ENCODE results near the gene PLA1A. TPM values are rescaled to one million over a fixed set of nuclear protein-coding genes. Genes with fewer than 3 reads are reported as not detected.

The PLA1A gene
- total RNA-seq, 1 experiment from 2014 or later = 0.75 TPM

- peak overlapping the region; percentile 19 for H3K27ac Mint-ChIP-seq (ENCODE audit: unreplicated experiment)
- no peaks in the 10 kb centered on the region for H3K9me3 ChIP-seq
Measured at GRCh38 chr3:119632216-119632615, 34.5 kb downstream of the PLA1A start.

GRCh38 chr3:119632829-119633228 is 35.1 kb downstream of the PLA1A start:
- Mint-ChIP-seq H3K4me1 (ENCODE audit: low read depth, unreplicated experiment) (peaks cover 7% of the 10 kb centered on the region), H3K36me3 (ENCODE audit: insufficient read depth, unreplicated experiment) (no peaks in the 10 kb centered on the region), H3K9me3 (ENCODE audit: unreplicated experiment) (no peaks in the 10 kb centered on the region), H3K27ac (ENCODE audit: unreplicated experiment) (no peak overlapping the region), H3K27me3 (ENCODE audit: insufficient read depth, unreplicated experiment) (no peaks in the 10 kb centered on the region), H3K4me3 (ENCODE audit: unreplicated experiment) (no peak overlapping the region)
- DNase-seq = no peak
- Histone ChIP-seq H3K9me3 (no peaks in the 10 kb centered on the region), H3K36me3 (ENCODE audit: control insufficient read depth, insufficient read depth, low read length) (no peaks in the 10 kb centered on the region), H3K4me1 (0 out of 2 replicates have a peak, but pooled peaks cover 3% of the 10 kb centered on the region), H3K4me3 (ENCODE audit: low read depth, low read length) (no peak overlapping the region), H3K27me3 (replicated peaks; ENCODE audit: control insufficient read depth, insufficient read depth, low read length) (no peaks in the 10 kb centered on the region)
- ChIA-PET POLR2A (no interaction called here), CTCF (no interaction called here)
- no peak for TF ChIP-seq CTCF (IDR thresholded peaks at IDR 0.05; ENCODE audit: insufficient read depth in 1 of 2, low read depth in 1 of 2, low read length in 1 of 2, severe bottlenecking in 1 of 2, unreplicated experiment in 1 of 2)
- intact Hi-C loops (cut with micrococcal nuclease; ENCODE audit: unreplicated experiment) = loop anchor here (5.0 kb wide), 1 partner anchor 44 kb away; the partner anchor contains the start of gene COX17
- BruUV-seq (replicated peaks) = no TSS peak

More at GRCh38 chr3:119632216-119632615, 34.5 kb downstream of the PLA1A start:
- BruUV-seq (replicated peaks) = no TSS peak
- Histone ChIP-seq H3K36me3 (ENCODE audit: control insufficient read depth, insufficient read depth, low read length) (no peaks in the 10 kb centered on the region), H3K4me3 (ENCODE audit: low read depth, low read length) (no peak overlapping the region), H3K27me3 (replicated peaks; ENCODE audit: control insufficient read depth, insufficient read depth, low read length) (no peaks in the 10 kb centered on the region), H3K4me1 (0 out of 2 replicates have a peak, but pooled peaks cover 3% of the 10 kb centered on the region)
- H3K4me3 Mint-ChIP-seq (ENCODE audit: unreplicated experiment) = no peak overlapping the region
- ChIA-PET CTCF (no interaction called here), POLR2A (no interaction called here)
- DNase-seq = no peak
- TF ChIP-seq CTCF (IDR thresholded peaks at IDR 0.05; ENCODE audit: insufficient read depth in 1 of 2, low read depth in 1 of 2, low read length in 1 of 2, severe bottlenecking in 1 of 2, unreplicated experiment in 1 of 2) = no peak
- H3K9me3 Mint-ChIP-seq (ENCODE audit: unreplicated experiment) = no peaks in the 10 kb centered on the region
- no peaks in the 10 kb centered on the region for H3K36me3 Mint-ChIP-seq (ENCODE audit: insufficient read depth, unreplicated experiment)
- peaks cover 7% of the 10 kb centered on the region for H3K4me1 Mint-ChIP-seq (ENCODE audit: low read depth, unreplicated experiment)
- no peaks in the 10 kb centered on the region for H3K27me3 Mint-ChIP-seq (ENCODE audit: insufficient read depth, unreplicated experiment)
- intact Hi-C loops (cut with micrococcal nuclease; ENCODE audit: unreplicated experiment) = loop anchor here (5.0 kb wide), 1 partner anchor 45 kb away; the partner anchor contains the start of gene COX17

GRCh38 chr3:119635719-119636118 is 38.0 kb downstream of the PLA1A start:
- Mint-ChIP-seq H3K4me1 (ENCODE audit: low read depth, unreplicated experiment) (peaks cover 4% of the 10 kb centered on the region), H3K4me3 (ENCODE audit: unreplicated experiment) (no peak overlapping the region), H3K36me3 (ENCODE audit: insufficient read depth, unreplicated experiment) (no peaks in the 10 kb centered on the region), H3K27ac (ENCODE audit: unreplicated experiment) (no peak overlapping the region), H3K27me3 (ENCODE audit: insufficient read depth, unreplicated experiment) (no peaks in the 10 kb centered on the region), H3K9me3 (ENCODE audit: unreplicated experiment) (no peaks in the 10 kb centered on the region)
- no peaks in the 10 kb centered on the region for H3K9me3 ChIP-seq
- H3K4me1 ChIP-seq = 0 out of 2 replicates have a peak, but pooled peaks cover 3% of the 10 kb centered on the region
- TF ChIP-seq CTCF (IDR thresholded peaks at IDR 0.05; ENCODE audit: insufficient read depth in 1 of 2, low read depth in 1 of 2, low read length in 1 of 2, severe bottlenecking in 1 of 2, unreplicated experiment in 1 of 2) = no peak
- no peak overlapping the region for H3K4me3 ChIP-seq (ENCODE audit: low read depth, low read length)
- no peaks in the 10 kb centered on the region for H3K36me3 ChIP-seq (ENCODE audit: control insufficient read depth, insufficient read depth, low read length)
- intact Hi-C loops (cut with micrococcal nuclease; ENCODE audit: unreplicated experiment) = no loop called here
- no peaks in the 10 kb centered on the region for H3K27me3 ChIP-seq (replicated peaks; ENCODE audit: control insufficient read depth, insufficient read depth, low read length)
- BruUV-seq (replicated peaks) = no TSS peak
- CTCF ChIA-PET = no interaction called here
- no peak for DNase-seq
- POLR2A ChIA-PET = no interaction called here

All from Caco-2 (cell line).